HG02852 (cell line): Measurements from ENCODE around the gene NANS.
A peak's percentile ranks its signal among the peaks of the same experiment; 100 is the strongest.
"Not testable (repeated sequence)": the region's sequence is repeated elsewhere in the genome, so short reads cannot be mapped to it uniquely, and the experiment has no call there.

ENCODE experiments used
- ATAC-seq: cut with Tn5 transposase; IDR thresholded peaks from one replicate; pipeline ENCODE4 v1.9.1; 2021; ENCODE audit warnings: mild to moderate bottlenecking, moderate library complexity; ENCODE audit not compliant: unreplicated experiment

NANS gene

GRCh38 chr9:98056269-98057137 lies at the start of gene NANS:
TSS of gene NANS (plus strand) at chr9:98056732. CDS start at chr9:98056809, 77 bp downstream.
- ATAC-seq = peak; percentile 95

GRCh38 chr9:98007251-98007928 lies 49.1 kb upstream of the NANS start:
- ATAC-seq = no peak

GRCh38 chr9:98008764-98009163 lies 47.8 kb upstream of the NANS start:
- no peak for ATAC-seq

DNA sequence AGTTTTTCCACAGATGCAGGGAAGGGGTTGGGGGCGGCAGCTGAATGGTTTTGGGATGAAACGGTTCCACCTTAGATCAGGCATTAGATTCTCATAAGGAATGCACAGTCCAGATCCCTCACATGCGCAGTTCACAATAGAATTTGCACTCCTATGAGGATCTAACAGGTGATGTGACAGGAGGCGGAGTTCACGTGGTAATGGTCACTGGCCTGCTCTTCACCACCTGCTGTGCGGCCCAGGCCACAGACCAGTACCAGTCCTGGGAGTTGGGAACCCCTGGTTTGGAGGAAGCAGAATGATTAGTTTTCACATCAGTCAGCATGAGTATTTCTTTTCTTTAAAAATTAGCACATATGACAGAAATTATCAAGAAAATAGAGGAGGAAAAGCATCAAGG lies 47.1 kb upstream of the NANS start:
- ATAC-seq = no peak

DNA sequence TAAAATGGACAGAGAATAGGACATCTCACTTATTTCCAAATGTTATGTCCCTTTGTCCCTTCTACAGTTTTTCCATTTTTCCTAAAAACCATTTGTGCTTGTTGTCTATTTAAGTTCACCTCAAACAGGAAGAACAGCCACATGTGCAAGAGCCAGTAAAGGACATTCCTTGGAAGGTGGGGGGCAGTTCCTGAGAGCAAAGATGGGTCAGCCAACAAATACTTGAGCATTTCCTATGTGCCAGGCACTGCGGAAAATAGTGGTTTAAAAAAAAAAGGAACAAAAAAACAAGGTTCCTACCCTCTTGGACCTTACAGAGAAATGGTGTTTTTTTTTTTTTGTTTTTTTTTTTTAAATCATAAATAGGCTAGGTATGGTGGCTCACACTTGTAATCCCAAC lies 46.6 kb upstream of the NANS start:
- no peak for ATAC-seq

DNA sequence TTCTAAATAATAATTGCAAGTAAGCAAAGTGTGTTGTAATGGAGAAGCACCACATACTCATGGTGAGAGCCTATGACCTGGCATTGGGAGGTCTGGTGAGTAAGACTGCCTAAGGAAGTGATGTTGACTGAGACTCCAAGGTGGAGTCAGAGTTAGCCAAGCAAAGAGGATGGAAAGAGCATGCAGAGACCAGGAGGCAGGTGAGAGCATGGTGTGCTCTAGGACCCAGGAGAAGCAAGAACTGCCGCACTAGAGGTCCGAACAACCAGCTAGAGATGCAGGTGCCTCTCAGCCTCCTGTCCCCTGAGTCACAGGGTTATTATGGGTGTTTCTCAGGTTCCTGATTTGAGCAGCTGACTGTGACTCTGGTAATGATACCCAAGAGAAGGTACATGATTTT lies 46.1 kb upstream of the NANS start:
- ATAC-seq = peak; percentile 92

GRCh38 chr9:98011122-98011521 lies 45.4 kb upstream of the NANS start:
- ATAC-seq = no peak

GRCh38 chr9:98016137-98016680 lies 40.3 kb upstream of the NANS start:
- ATAC-seq = no peak

GRCh38 chr9:98017306-98017705 lies 39.2 kb upstream of the NANS start:
- ATAC-seq = no peak

- ATAC-seq = no peak
Observed at GRCh38 chr9:98018347-98018746, 38.2 kb upstream of the NANS start.

DNA sequence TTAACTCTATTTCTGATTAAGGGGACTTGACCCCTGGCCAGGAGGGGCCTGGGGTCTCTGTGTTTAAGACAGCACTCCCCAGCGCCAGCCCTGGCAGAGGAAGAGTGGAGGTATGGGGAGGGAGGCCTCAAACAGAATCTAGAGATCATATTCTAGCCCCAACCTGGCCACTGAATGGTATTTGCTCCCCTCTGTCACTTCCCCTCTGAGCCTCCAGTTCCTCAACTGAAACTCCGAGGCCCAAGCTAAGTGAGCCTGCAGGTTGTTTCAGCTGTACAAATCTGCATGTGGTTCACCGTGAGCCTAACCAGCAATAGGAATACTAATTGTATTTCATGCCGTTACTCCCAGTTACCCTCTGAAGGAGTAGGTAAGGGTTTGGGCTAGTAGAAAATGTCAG lies 37.4 kb upstream of the NANS start:
- ATAC-seq = no peak

DNA sequence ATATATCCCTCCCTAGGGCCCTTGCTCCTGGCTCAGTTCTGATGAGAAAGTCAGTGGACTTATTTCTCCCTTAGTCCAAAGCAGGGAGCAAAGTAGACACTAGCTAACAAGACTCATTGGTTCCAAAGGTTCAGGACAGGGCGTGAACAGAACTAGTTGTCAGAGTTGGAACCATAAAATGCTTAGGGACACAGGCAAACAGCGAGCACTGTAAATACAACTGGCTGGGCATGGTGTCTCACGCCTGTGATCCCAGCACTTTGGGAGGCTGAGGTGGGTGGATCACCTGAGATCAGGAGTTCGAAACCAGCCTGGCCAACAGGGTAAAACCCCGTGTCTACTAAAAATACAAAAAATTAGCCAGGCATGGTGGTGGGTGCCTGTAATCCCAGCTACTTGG lies 36.7 kb upstream of the NANS start:
- ATAC-seq = not testable (repeated sequence)

DNA sequence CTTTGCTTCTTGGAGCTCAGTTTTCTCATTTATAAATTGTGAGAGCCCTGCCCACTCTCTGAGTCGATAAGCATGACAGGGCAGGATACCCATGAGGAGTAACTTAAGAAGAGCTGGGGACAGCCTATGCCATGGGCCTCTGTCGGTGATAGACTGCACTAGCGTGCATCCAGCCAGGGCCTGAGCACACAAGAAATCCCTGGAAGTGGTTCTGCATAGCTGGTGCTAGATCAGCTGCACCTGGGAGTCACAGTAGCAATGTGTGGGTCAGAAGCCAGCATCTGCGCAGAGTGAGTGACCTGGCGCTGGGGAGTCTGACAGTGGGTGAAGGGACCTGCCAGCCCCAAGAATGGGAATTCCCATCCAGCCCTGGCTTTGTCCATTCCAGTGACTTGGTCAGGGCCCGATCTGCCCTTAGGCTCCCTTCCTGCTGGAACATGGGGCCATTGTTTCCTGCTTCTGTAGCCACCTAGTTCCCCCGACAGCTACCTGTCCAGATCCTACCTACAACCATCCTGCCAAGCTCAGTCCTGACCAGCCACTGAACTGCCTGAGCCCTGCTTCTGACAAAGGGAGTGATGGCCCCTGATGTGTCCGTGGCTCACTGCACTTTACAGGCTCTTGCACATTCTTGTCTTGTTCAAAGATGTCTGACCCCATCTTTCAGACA lies 35.9 kb upstream of the NANS start:
- no peak for ATAC-seq

- no peak for ATAC-seq
Observed at GRCh38 chr9:98021306-98022040, 35.1 kb upstream of the NANS start.

DNA sequence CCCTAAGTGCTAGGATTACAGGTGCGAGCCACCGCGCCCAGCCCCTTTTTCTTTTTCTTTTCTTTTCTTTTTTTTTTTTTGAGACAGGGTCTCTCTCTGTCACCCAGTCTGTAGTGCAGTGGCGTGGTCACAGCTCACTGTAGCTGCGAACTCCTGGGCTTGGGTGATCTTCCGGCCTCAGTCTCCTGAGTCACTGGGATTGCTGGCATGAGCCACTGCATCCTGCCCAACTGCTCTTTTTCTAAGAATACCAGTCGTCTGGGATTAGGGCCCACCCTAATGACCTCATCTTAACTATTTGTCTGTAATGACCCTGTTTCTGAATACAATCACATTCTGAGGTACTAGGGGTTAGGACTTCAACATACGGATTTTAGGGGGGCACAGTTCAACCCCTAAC lies 34.1 kb upstream of the NANS start:
- no peak for ATAC-seq

DNA sequence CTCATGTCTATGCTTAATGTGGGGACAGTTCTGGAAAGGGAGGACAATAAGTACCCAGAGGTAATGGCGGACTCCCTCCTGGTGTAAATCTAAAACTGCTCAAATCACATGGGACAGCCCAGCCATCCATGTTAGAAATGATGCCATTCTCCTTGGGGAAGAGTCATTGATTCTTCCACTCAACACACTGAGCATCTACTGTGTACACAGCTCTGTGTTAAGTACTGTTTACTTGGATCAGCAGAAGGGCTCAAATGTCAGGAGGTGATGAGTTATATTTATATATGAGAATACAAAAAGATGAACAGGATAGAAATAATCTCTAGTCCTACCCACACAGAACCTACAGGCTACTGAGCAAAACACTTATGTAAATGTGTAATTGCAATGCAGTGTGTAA lies 31.8 kb upstream of the NANS start:
- no peak for ATAC-seq

GRCh38 chr9:98031169-98031568 lies 25.4 kb upstream of the NANS start:
- ATAC-seq = no peak

- ATAC-seq = no peak
Observed at GRCh38 chr9:98031935-98032334, 24.6 kb upstream of the NANS start.

DNA sequence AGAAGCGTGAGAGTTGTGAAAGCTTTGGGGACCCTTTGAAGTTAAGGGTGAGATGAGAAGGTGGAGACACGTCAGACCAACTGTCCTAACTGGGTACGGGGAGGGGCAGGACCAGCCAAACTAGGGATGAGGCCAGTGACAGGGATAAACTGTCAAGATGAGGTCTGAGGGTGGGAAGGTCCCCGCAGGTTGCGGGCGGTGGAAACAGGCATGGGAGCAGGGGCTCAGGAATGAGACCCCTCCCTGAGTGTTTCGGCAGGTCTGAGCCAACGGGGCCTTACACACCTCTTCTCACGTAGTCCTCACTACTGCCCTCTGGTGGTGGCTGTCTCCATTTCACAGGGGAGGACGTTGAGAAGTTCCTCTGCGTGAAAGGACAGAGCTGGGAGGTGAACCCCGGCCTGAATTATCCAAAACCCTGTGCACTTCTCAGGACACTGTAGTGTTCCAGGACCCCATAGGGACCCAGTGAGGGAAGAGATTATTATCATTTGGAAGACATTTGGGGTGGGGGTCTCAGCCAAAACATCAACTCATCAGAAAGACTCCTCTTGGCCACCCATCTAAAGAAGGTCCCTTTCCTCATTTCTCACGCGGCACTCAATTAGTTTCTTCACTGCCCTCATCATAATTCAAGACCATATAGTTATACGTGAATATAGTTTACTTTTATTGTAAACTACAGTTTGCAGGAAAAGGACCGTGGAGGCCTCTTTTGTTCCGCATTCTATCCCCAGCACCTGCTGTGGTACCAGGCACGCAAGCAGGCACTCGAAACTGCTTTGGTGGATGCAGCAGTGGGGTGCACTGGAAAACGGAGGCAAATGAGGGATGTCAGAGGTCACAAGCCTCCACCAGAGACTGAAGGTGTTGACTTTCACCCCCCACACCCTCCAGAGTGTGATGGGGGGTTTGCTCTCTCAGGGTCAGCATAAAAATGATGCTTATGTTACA lies 21.7 kb upstream of the NANS start:
- peak; percentile 44 for ATAC-seq

GRCh38 chr9:98037357-98037756 lies 19.2 kb upstream of the NANS start:
- no peak for ATAC-seq
